ENCODE results near the gene AGER.

AGER gene

GRCh38 chr6:32183483-32184083 is 470 bp downstream of the AGER start:
- DNase-seq (no peak), ATAC-seq (no peak)
- Mint-ChIP-seq H3K36me3 (ENCODE audit: low read depth) (peaks cover 48% of the 10 kb centered on the region), H3K4me3 (no peak overlapping the region), H3K27ac (peak overlapping the region; percentile 59), H3K9me3 (no peaks in the 10 kb centered on the region), H3K4me1 (peaks cover 69% of the 10 kb centered on the region), H3K27me3 (no peaks in the 10 kb centered on the region)

- Mint-ChIP-seq H3K9me3 (no peaks in the 10 kb centered on the region), H3K4me3 (no peak overlapping the region), H3K4me1 (peaks cover 67% of the 10 kb centered on the region), H3K27me3 (no peaks in the 10 kb centered on the region), H3K27ac (peak overlapping the region; percentile 59), H3K36me3 (ENCODE audit: low read depth) (peaks cover 49% of the 10 kb centered on the region)
- ATAC-seq (no peak), DNase-seq (no peak)
Observed at GRCh38 chr6:32183030-32183429, 1.0 kb downstream of the AGER start.

- Mint-ChIP-seq H3K4me1 (peaks cover 67% of the 10 kb centered on the region), H3K36me3 (ENCODE audit: low read depth) (peaks cover 50% of the 10 kb centered on the region)
Observed at GRCh38 chr6:32182555-32182981, 1.5 kb downstream of the AGER start.

GRCh38 chr6:32181915-32182529 is 2.0 kb downstream of the AGER start:
- no peak for DNase-seq
- no peak for ATAC-seq
- no peaks in the 10 kb centered on the region for H3K27me3 Mint-ChIP-seq
- no peaks in the 10 kb centered on the region for H3K9me3 Mint-ChIP-seq
- no peak overlapping the region for H3K4me3 Mint-ChIP-seq
- H3K27ac Mint-ChIP-seq = no peak overlapping the region
- peaks cover 46% of the 10 kb centered on the region for H3K36me3 Mint-ChIP-seq (ENCODE audit: low read depth)
- H3K4me1 Mint-ChIP-seq = peaks cover 67% of the 10 kb centered on the region

More at GRCh38 chr6:32182555-32182981, 1.5 kb downstream of the AGER start:
- H3K27ac Mint-ChIP-seq = peak overlapping the region; percentile 59
- H3K4me3 Mint-ChIP-seq = no peak overlapping the region
- H3K9me3 Mint-ChIP-seq = no peaks in the 10 kb centered on the region
- no peaks in the 10 kb centered on the region for H3K27me3 Mint-ChIP-seq
- ATAC-seq (no peak), DNase-seq (no peak)

- Mint-ChIP-seq H3K36me3 (ENCODE audit: low read depth) (peaks cover 38% of the 10 kb centered on the region), H3K27ac (peak overlapping the region; percentile 77), H3K27me3 (no peaks in the 10 kb centered on the region), H3K4me3 (peak overlapping the region; percentile 55), H3K9me3 (no peaks in the 10 kb centered on the region), H3K4me1 (peaks cover 67% of the 10 kb centered on the region)
- no peak for ATAC-seq
- no peak for DNase-seq
Observed at GRCh38 chr6:32181148-32181702, 2.8 kb downstream of the AGER start.

- ATAC-seq (no peak), DNase-seq (no peak)
- H3K27me3 Mint-ChIP-seq = no peaks in the 10 kb centered on the region
- peak overlapping the region; percentile 96 for H3K4me3 Mint-ChIP-seq
- no peaks in the 10 kb centered on the region for H3K9me3 Mint-ChIP-seq
- H3K27ac Mint-ChIP-seq = peak overlapping the region; percentile 93
- H3K4me1 Mint-ChIP-seq = peaks cover 64% of the 10 kb centered on the region
- peaks cover 29% of the 10 kb centered on the region for H3K36me3 Mint-ChIP-seq (ENCODE audit: low read depth)
Observed at GRCh38 chr6:32179766-32180405, 4.2 kb downstream of the AGER start.

GRCh38 chr6:32178547-32179440 is 5.3 kb downstream of the AGER start:
- no peak for DNase-seq
- H3K4me3 Mint-ChIP-seq = peak overlapping the region; percentile 96
- no peaks in the 10 kb centered on the region for H3K9me3 Mint-ChIP-seq
- H3K36me3 Mint-ChIP-seq (ENCODE audit: low read depth) = peaks cover 29% of the 10 kb centered on the region
- H3K4me1 Mint-ChIP-seq = peaks cover 75% of the 10 kb centered on the region
- H3K27ac Mint-ChIP-seq = peak overlapping the region; percentile 93
- no peak for ATAC-seq
- no peaks in the 10 kb centered on the region for H3K27me3 Mint-ChIP-seq

- H3K4me1 Mint-ChIP-seq = peaks cover 78% of the 10 kb centered on the region
- H3K9me3 Mint-ChIP-seq = no peaks in the 10 kb centered on the region
- H3K27me3 Mint-ChIP-seq = no peaks in the 10 kb centered on the region
- ATAC-seq (peak; percentile 90), DNase-seq (peak; percentile 89)
- peak within 1 kb of the TSS; percentile 96 for H3K4me3 Mint-ChIP-seq
- H3K36me3 Mint-ChIP-seq (ENCODE audit: low read depth) = peaks cover 29% of the 10 kb centered on the region
- H3K27ac Mint-ChIP-seq = peak within 1 kb of the TSS; percentile 93
Observed at GRCh38 chr6:32177788-32178546, 6.1 kb downstream of the AGER start, which contains the start of gene RNF5. TSS of gene RNF5 (plus strand) at chr6:32178405. CDS start at chr6:32178512, 107 bp downstream.

GRCh38 chr6:32177183-32177787 is 6.8 kb downstream of the AGER start:
- DNase-seq = peak; percentile 49
- Mint-ChIP-seq H3K27ac (peak overlapping the region; percentile 93), H3K27me3 (no peaks in the 10 kb centered on the region), H3K36me3 (ENCODE audit: low read depth) (peaks cover 26% of the 10 kb centered on the region), H3K9me3 (no peaks in the 10 kb centered on the region), H3K4me3 (peak overlapping the region; percentile 96), H3K4me1 (peaks cover 77% of the 10 kb centered on the region)
- no peak for ATAC-seq

- Mint-ChIP-seq H3K9me3 (no peaks in the 10 kb centered on the region), H3K4me1 (peaks cover 77% of the 10 kb centered on the region), H3K4me3 (peak overlapping the region; percentile 96), H3K27ac (peak overlapping the region; percentile 93), H3K36me3 (ENCODE audit: low read depth) (peaks cover 26% of the 10 kb centered on the region), H3K27me3 (no peaks in the 10 kb centered on the region)
- ATAC-seq = no peak
- DNase-seq = no peak
Observed at GRCh38 chr6:32176476-32177182, 7.4 kb downstream of the AGER start.

- Mint-ChIP-seq H3K4me1 (peaks cover 74% of the 10 kb centered on the region), H3K27me3 (no peaks in the 10 kb centered on the region), H3K36me3 (ENCODE audit: low read depth) (peaks cover 22% of the 10 kb centered on the region), H3K9me3 (no peaks in the 10 kb centered on the region), H3K27ac (peak within 1 kb of the TSS; percentile 93), H3K4me3 (peak within 1 kb of the TSS; percentile 96)
- peak; percentile 99 for DNase-seq
- peak; percentile 57 for ATAC-seq
Observed at GRCh38 chr6:32175711-32176475, 8.2 kb downstream of the AGER start, which contains the start of gene AGPAT1. TSS of gene AGPAT1 (minus strand) at chr6:32176084. CDS start at chr6:32171496, 4,588 bp downstream.

GRCh38 chr6:32175322-32175710 is 8.7 kb downstream of the AGER start:
- H3K4me3 Mint-ChIP-seq = peak overlapping the region; percentile 96
- peaks cover 18% of the 10 kb centered on the region for H3K36me3 Mint-ChIP-seq (ENCODE audit: low read depth)
- H3K27ac Mint-ChIP-seq = peak overlapping the region; percentile 59
- ATAC-seq = no peak
- H3K9me3 Mint-ChIP-seq = no peaks in the 10 kb centered on the region
- H3K27me3 Mint-ChIP-seq = no peaks in the 10 kb centered on the region
- no peak for DNase-seq
- peaks cover 69% of the 10 kb centered on the region for H3K4me1 Mint-ChIP-seq
